Activated naive CD4-positive, alpha-beta T cell treated with anti-CD3 and anti-CD28 coated beads, Interleukin-2, amount 10 ng/mL, durations not matched to agents 7 days and 5 days (primary cell): ENCODE results near the gene ANAPC13.

ENCODE experiments used
- CTCF ChIA-PET: fragments of 350-600 bp; sonication (Branson Sonifier 250); formaldehyde crosslinking; loops from one replicate; lab custom pipeline; 2021; ENCODE audit warnings: antibody characterized with exemption; lab: Charles Lee
- DNase-seq: peaks from one replicate; pipeline ENCODE4 v3.0.0-alpha.2; 2020
- H3K27ac Mint-ChIP-seq: one replicate; pipeline ENCODE4 v1.8.0; 2021; ENCODE audit warnings: mild to moderate bottlenecking, moderate library complexity, mixed read lengths
- H3K27me3 Mint-ChIP-seq: one replicate; pipeline ENCODE4 v1.8.0; 2021; ENCODE audit warnings: mild to moderate bottlenecking, mixed read lengths
- H3K36me3 Mint-ChIP-seq: one replicate; pipeline ENCODE4 v1.8.0; 2021; ENCODE audit warnings: mixed read lengths
- H3K4me1 Mint-ChIP-seq: one replicate; pipeline ENCODE4 v1.8.0; 2021; ENCODE audit warnings: mixed read lengths
- H3K4me3 Mint-ChIP-seq: one replicate; pipeline ENCODE4 v1.8.0; 2021; ENCODE audit warnings: mild to moderate bottlenecking, moderate library complexity, mixed read lengths
- H3K9me3 Mint-ChIP-seq: one replicate; pipeline ENCODE4 v1.8.0; 2021; ENCODE audit warnings: mixed read lengths

Gene ANAPC13

DNA sequence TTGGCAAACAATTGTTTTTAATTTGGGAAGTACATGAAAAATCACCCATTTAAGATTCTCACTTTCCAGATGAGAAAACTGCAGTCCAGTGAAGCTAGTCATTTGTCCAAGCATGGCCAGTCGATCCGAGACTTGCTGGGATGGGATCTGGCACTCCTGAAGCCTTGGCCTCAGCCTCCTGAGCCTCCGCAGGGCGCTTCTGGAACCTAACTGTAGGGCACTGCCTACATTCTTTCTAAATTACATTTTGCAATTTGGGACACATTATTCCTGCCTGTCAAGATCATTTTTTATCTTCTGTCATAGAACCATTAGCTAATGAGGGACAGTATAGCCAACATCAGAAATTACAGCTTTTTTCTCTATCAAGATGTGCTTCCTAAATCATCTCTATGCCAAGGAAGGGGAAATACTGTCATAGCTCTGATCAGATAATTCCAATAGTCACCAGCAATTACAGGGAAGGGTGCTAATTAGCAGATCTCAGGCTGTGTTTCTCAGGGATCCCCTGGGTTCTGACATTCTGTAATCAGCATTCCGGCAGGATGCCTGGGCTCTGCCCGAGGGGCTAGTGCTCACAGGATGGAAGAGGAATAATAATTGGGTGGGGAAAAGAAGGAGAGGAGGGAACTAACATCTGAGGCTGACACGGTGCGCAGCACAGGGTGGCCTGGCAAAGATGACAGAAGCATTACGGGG, 28.3 kb downstream of the ANAPC13 start:
- no peak overlapping the region for H3K4me3 Mint-ChIP-seq
- no peak overlapping the region for H3K27ac Mint-ChIP-seq
- H3K36me3 Mint-ChIP-seq, result no peaks in the 10 kb centered on the region
- DNase-seq, result no peak
- no peaks in the 10 kb centered on the region for H3K4me1 Mint-ChIP-seq
- CTCF ChIA-PET, result no interaction called here
- peaks cover 35% of the 10 kb centered on the region for H3K27me3 Mint-ChIP-seq
- H3K9me3 Mint-ChIP-seq, result no peaks in the 10 kb centered on the region

DNA sequence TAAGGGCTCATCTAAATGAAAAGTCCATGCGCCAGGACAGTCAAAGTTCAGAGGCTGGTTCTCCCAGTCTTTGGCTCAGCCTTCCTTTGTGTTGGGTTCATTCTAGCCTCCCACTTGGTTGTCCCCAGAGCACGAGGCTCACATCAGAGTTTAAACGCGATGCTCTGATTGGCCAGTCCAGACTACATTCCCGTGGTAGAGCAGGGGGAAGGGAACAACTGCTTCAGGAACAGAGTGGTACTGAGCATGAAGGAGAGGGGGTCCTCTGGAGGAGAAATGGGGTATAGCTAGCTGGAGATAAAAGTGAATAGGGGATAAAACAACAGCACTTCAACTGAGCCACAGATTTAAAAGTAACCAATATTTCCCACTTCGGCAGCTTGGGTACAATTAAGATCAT, 32.2 kb downstream of the ANAPC13 start:
- Mint-ChIP-seq H3K4me3 (no peak overlapping the region), H3K36me3 (no peaks in the 10 kb centered on the region), H3K27me3 (peaks cover 29% of the 10 kb centered on the region), H3K4me1 (no peaks in the 10 kb centered on the region), H3K27ac (no peak overlapping the region), H3K9me3 (no peaks in the 10 kb centered on the region)
- CTCF ChIA-PET, result interaction anchor here (1.3 to 1.8 kb wide), 2 partner anchors 20 to 146 kb away, joined by 3 to 4 read pairs; no protein-coding TSS in a partner anchor
- DNase-seq, result no peak

DNA sequence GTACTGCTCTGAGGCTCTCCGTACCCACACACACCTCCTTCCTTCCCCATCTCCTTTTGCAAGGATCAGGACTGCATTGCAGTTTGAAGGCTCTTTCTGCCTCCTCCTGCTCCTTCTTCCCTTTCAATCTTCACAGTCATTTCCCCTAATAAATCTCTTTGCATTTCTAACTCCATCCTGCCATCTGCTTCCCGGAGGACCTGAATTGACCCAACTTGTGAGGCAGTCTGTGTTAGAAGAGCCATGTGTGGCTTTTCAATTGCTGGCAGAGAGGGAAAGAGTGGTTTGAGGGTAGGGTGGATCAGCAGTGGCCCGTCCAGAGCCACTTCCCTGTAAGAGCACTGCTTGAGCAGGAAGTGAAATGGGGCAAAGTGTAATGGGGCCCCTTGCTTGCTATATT, 35.8 kb downstream of the ANAPC13 start:
- Mint-ChIP-seq H3K4me3 (no peak overlapping the region), H3K27ac (no peak overlapping the region)

DNA sequence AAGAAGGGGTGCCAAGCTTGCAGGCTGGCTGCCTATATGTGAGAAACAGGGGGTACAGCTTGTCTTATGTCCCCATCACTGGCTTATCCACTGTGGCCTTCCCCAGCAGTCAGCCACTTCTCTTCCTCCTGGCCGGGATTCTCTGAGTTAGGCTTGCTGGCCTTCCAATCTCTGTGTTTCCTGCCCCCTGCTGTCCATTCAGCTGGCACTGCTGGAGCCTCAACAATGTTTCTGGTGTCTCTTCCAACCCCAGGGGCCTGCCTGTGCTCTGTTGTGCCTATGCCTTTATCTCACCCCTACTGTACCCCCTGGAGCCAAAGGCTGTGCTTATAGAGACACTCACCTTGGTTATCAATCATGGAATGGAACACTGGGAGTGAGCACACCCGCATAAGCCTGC, 36.5 kb downstream of the ANAPC13 start:
- CTCF ChIA-PET, result interaction anchor here (1.1 to 1.5 kb wide), 2 partner anchors 24 to 236 kb away, joined by 3 to 4 read pairs; no protein-coding TSS in a partner anchor
- H3K9me3 Mint-ChIP-seq, result peaks cover 6% of the 10 kb centered on the region
- H3K36me3 Mint-ChIP-seq, result no peaks in the 10 kb centered on the region
- DNase-seq, result peak; percentile 23
- no peaks in the 10 kb centered on the region for H3K4me1 Mint-ChIP-seq
- H3K4me3 Mint-ChIP-seq, result no peak overlapping the region
- no peak overlapping the region for H3K27ac Mint-ChIP-seq
- H3K27me3 Mint-ChIP-seq, result peaks cover 34% of the 10 kb centered on the region

More for the DNA sequence above, 35.8 kb downstream of the ANAPC13 start:
- Mint-ChIP-seq H3K27me3 (peaks cover 33% of the 10 kb centered on the region), H3K9me3 (peaks cover 5% of the 10 kb centered on the region), H3K36me3 (no peaks in the 10 kb centered on the region), H3K4me1 (no peaks in the 10 kb centered on the region)
- CTCF ChIA-PET, result interaction anchor here (1.1 to 1.5 kb wide), 2 partner anchors 24 to 237 kb away, joined by 3 to 4 read pairs; no protein-coding TSS in a partner anchor
- no peak for DNase-seq

DNA sequence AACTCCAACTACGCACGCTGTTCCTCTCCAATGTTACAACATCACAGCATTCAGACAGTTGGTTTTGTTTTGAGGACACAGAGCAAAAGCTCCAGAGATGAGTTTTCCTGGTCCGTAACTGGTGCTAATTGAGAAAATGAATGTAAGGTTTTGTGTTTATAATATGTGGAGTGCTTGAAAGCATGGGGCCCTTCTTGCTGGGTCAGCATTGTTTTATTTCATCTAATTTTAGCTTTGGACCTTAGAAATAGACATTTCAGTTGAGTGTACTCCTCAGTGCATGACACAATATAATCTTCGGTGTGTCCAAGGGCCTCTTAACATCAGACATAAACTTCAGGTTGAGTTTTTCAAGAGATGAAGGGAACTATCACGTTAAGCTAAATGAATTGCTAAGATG, 37.1 kb downstream of the ANAPC13 start:
- no peak overlapping the region for H3K27ac Mint-ChIP-seq
- peaks cover 33% of the 10 kb centered on the region for H3K27me3 Mint-ChIP-seq
- no peaks in the 10 kb centered on the region for H3K4me1 Mint-ChIP-seq
- CTCF ChIA-PET, result interaction anchor here (0.6 to 1.5 kb wide), 3 partner anchors 25 to 236 kb away, joined by 3 to 4 read pairs (median 3); no protein-coding TSS in a partner anchor
- peaks cover 6% of the 10 kb centered on the region for H3K9me3 Mint-ChIP-seq
- no peak overlapping the region for H3K4me3 Mint-ChIP-seq
- no peaks in the 10 kb centered on the region for H3K36me3 Mint-ChIP-seq
- DNase-seq, result no peak

DNA sequence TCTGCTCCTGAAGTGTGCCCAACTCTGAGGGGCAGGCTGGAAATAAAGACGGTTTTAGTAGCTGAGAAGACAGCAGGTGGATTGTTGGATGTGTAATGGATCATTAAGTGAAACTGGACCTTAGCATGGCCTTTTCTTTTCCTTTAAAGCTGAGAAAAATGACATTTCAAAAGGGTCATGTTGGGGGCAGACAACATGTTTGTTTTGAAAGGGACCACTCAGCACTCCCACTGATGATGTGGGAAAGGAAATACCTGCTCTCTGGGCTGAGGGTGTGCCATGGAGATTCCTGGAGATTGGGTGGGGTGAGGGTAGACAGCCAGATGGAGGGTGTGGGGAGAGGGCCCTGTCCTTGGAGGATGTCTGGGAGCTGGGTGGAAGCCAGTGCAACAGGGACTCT, 38.4 kb downstream of the ANAPC13 start:
- no peak for DNase-seq
- CTCF ChIA-PET, result no interaction called here
- Mint-ChIP-seq H3K9me3 (peaks cover 6% of the 10 kb centered on the region), H3K36me3 (no peaks in the 10 kb centered on the region), H3K4me3 (no peak overlapping the region), H3K4me1 (no peaks in the 10 kb centered on the region), H3K27me3 (peaks cover 22% of the 10 kb centered on the region), H3K27ac (no peak overlapping the region)

DNA sequence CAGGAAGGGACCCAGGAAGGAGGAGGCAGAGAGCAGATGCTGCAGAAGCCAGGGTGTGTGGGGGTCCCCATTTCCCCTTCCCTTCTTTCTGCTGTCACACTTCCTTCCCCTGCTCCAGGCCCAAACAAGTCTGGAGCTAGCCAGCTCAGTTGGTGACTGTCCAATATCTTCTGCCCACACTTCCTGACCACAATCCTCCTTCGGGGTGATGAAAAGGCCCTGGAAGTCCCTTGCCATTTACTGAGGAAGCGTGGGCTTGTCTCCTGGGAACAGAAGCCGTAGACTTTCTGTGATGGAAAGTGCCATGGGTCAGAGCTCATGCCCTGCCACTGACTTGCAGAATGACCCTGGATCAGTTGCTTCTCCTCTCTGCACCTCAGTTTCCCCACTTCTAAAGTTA, 39.0 kb downstream of the ANAPC13 start:
- Mint-ChIP-seq H3K36me3 (no peaks in the 10 kb centered on the region), H3K4me1 (no peaks in the 10 kb centered on the region), H3K9me3 (peaks cover 6% of the 10 kb centered on the region), H3K27me3 (peaks cover 26% of the 10 kb centered on the region), H3K27ac (no peak overlapping the region), H3K4me3 (no peak overlapping the region)
- CTCF ChIA-PET, result no interaction called here
- DNase-seq, result no peak

DNA sequence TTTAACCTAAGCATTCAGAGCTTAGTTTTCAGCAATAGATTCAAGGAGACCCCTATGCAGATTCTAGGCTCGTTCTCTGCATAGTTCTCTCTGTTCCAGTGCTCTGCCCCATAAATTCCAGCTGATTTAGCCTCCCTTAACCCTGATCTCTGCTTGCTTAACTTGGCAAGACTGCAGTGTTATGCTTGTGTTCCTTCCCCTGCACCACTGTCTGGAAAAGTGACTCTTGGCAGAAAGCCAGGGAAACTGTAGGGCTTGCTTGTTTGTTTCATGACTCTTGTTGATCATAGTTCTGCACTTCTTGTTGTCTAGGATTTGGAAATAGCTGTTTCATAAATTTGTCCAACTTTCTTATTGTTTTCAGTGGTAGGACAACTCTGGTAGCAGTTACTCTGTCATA, 40.1 kb downstream of the ANAPC13 start:
- no peaks in the 10 kb centered on the region for H3K4me1 Mint-ChIP-seq
- CTCF ChIA-PET, result no interaction called here
- no peak overlapping the region for H3K4me3 Mint-ChIP-seq
- H3K27me3 Mint-ChIP-seq, result peaks cover 26% of the 10 kb centered on the region
- no peak for DNase-seq
- H3K9me3 Mint-ChIP-seq, result peaks cover 6% of the 10 kb centered on the region
- no peaks in the 10 kb centered on the region for H3K36me3 Mint-ChIP-seq
- no peak overlapping the region for H3K27ac Mint-ChIP-seq

DNA sequence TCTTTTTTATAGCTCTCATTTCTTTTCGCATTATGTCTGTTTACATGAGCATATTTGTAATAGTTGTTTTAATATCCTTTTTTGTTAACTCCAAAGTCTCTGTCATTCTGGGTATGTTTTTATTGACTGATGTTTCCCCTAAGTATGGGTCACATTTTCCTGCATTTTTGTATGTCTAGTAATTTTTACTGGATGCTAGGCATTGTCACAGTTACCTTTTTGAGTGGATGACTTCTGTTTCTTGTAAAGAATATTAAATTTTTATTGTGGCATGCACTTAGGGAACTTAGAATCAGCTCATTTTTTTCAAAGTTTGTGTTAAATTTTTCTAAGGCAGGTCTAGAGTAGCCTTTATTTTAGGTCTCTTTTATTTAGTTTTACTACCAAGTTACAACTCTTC, 40.7 kb downstream of the ANAPC13 start:
- no peak overlapping the region for H3K4me3 Mint-ChIP-seq
- no peak overlapping the region for H3K27ac Mint-ChIP-seq
- DNase-seq, result no peak
- CTCF ChIA-PET, result no interaction called here
- H3K4me1 Mint-ChIP-seq, result no peaks in the 10 kb centered on the region
- peaks cover 26% of the 10 kb centered on the region for H3K27me3 Mint-ChIP-seq
- no peaks in the 10 kb centered on the region for H3K36me3 Mint-ChIP-seq
- peaks cover 6% of the 10 kb centered on the region for H3K9me3 Mint-ChIP-seq

DNA sequence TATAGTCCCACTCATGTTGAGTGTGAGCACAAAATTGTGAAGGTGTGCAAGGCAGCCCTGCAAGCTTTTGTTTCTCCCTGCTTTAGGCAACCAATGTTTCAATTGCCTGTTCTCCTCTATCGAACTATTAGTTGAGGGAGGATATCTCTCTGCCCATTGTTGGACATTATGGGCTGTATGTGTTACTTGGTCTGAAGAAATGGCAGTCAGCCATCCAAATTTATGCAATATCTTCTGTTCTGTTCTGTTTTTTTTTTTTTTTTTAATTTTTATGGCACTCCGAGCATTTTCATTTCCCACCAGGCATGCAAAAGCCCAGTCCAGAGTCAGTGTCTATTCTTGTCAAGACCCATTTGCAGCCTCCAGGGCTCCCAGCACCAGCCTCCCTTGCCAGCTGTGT, 44.0 kb downstream of the ANAPC13 start:
- peaks cover 6% of the 10 kb centered on the region for H3K9me3 Mint-ChIP-seq
- no peaks in the 10 kb centered on the region for H3K4me1 Mint-ChIP-seq
- CTCF ChIA-PET, result no interaction called here
- H3K27me3 Mint-ChIP-seq, result peaks cover 28% of the 10 kb centered on the region
- no peak overlapping the region for H3K4me3 Mint-ChIP-seq
- no peaks in the 10 kb centered on the region for H3K36me3 Mint-ChIP-seq
- no peak for DNase-seq
- H3K27ac Mint-ChIP-seq, result no peak overlapping the region

DNA sequence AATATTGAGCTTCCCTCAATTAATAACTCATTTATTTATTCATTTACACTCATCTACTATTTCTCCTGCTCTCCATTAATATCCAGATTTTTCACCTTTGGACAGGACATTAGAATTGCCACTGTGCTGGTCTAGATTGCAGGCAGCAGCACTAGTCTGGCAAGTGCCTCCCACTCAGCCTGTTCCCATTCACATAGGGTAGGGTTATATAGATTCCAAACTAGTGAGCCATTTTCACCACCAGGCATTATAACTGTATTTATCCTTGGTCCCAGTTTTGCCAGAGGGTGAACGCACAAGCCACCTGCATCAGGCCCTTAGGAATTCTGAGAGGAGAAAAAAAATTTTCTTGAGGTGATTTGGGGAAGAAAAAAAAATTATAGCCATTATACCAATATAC, 44.5 kb downstream of the ANAPC13 start:
- CTCF ChIA-PET, result interaction anchor here (0.8 kb wide), 1 partner anchor 85 kb away, joined by 3 read pairs; no protein-coding TSS in a partner anchor
- H3K4me3 Mint-ChIP-seq, result no peak overlapping the region
- H3K27me3 Mint-ChIP-seq, result peaks cover 24% of the 10 kb centered on the region
- H3K36me3 Mint-ChIP-seq, result no peaks in the 10 kb centered on the region
- DNase-seq, result no peak
- peaks cover 6% of the 10 kb centered on the region for H3K9me3 Mint-ChIP-seq
- no peak overlapping the region for H3K27ac Mint-ChIP-seq
- no peaks in the 10 kb centered on the region for H3K4me1 Mint-ChIP-seq

DNA sequence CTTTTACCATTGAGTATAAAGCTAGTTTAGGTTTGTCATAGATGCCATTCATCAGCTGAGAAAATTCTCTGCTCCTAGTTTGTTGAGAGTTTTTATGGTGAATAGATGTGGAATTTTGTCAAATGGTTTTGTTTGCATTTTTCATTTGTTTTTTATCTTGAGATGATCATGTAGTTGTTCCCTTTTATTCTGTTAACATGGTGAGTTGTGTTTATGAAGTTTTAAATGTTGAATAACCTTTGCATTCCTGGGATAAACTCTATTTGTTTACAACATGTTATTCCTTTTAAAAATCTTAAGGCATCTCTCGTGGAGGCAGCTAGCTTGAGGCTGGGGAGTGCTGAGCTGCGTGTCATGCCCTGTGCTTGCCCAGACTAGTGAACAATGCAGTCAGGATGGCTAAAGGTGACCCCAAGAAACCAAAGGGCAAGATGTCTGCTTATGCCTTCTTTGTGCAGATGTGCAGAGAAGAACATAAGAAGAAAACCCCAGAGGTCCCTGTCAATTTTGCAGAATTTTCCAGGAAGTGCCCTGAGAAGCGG, 48.5 kb downstream of the ANAPC13 start:
- no peaks in the 10 kb centered on the region for H3K4me1 Mint-ChIP-seq
- H3K27ac Mint-ChIP-seq, result no peak overlapping the region
- CTCF ChIA-PET, result no interaction called here
- no peak for DNase-seq
- H3K9me3 Mint-ChIP-seq, result no peaks in the 10 kb centered on the region
- H3K4me3 Mint-ChIP-seq, result no peak overlapping the region
- H3K27me3 Mint-ChIP-seq, result peaks cover 20% of the 10 kb centered on the region
- no peaks in the 10 kb centered on the region for H3K36me3 Mint-ChIP-seq

DNA sequence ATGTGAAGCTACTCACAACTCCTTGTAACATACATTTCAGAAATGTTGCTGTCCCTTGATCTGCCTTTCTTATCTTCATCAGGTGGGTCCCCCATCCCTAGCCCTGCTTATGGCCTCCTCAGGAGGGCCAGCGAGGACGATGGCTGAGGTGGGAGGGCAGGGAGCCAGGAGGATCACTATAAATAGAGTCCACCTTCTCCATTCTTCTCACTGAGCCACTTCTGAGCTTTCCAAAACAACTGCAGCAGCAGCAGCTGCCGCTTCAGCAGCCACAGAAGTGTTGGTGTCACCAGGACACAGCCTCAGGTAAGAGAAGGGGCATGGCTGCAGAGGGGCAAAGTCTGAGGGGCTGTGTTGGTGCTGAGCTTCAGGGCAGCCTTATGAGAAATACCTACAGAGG, 53.5 kb downstream of the ANAPC13 start:
- Mint-ChIP-seq H3K9me3 (no peaks in the 10 kb centered on the region), H3K27me3 (peaks cover 25% of the 10 kb centered on the region), H3K4me1 (no peaks in the 10 kb centered on the region), H3K27ac (no peak overlapping the region), H3K4me3 (no peak overlapping the region), H3K36me3 (no peaks in the 10 kb centered on the region)
- no peak for DNase-seq
- CTCF ChIA-PET, result no interaction called here

DNA sequence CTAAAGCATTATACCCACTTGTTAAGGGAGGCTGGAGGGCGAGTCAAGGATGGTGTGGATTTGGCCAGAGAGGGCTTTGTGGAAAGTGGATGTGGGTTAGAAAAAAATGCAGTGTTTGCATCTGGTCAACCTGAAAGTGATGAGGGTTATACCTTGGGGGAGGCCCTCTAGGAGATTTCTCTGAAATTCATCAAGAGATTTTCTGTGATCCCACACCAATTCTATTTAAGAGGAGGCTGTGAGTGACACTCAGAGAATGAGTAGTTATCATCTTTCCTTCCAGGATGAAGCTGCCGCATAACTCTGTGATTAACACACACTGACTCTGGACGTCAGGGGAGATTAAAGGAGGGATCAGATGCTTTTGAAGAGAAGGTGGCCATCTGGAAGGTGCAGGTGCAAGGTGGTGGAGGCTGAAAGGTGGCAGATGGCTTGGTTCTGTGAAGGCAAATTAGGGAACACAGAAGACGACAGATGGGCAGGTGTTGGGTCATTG, 54.8 kb downstream of the ANAPC13 start:
- no peak overlapping the region for H3K27ac Mint-ChIP-seq
- H3K36me3 Mint-ChIP-seq, result no peaks in the 10 kb centered on the region

DNA sequence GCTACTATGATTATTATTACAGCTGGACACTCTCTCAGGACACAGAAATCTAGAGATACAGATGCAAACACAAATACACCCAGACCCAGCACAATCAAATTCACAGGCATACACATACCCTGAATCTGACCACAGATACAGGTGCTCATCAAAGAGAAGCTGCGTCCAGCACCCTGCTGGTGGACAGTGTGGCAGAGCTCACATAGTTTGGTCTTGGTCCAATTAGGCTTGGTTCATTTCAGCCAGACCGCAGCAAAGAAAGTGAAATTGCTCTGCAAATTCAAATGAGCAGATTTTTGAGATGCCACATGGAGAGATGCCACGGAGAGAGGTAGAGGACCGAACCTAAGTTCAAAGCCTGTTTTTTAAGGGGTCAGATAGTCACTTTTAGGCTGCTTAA, 55.6 kb downstream of the ANAPC13 start:
- Mint-ChIP-seq H3K4me1 (no peaks in the 10 kb centered on the region), H3K27ac (no peak overlapping the region), H3K9me3 (no peaks in the 10 kb centered on the region), H3K36me3 (no peaks in the 10 kb centered on the region), H3K4me3 (no peak overlapping the region), H3K27me3 (peaks cover 26% of the 10 kb centered on the region)
- DNase-seq, result no peak
- CTCF ChIA-PET, result no interaction called here

More for the DNA sequence above, 54.8 kb downstream of the ANAPC13 start:
- no peaks in the 10 kb centered on the region for H3K9me3 Mint-ChIP-seq
- H3K27me3 Mint-ChIP-seq, result peaks cover 26% of the 10 kb centered on the region
- no peak overlapping the region for H3K4me3 Mint-ChIP-seq
- no peaks in the 10 kb centered on the region for H3K4me1 Mint-ChIP-seq
- no peak for DNase-seq
- CTCF ChIA-PET, result no interaction called here
